ENCODE data around the gene AAGAB. TPM values are rescaled to one million over a fixed set of nuclear protein-coding genes. Genes with fewer than 3 reads are reported as not detected.

The AAGAB gene
- total RNA-seq, 1 experiment from 2014 or later = 102 TPM

GRCh38 chr15:67178569-67179210 lies 75.8 kb downstream of the AAGAB start:
- H3K36me3 ChIP-seq (ENCODE audit: control insufficient read depth, insufficient read depth, low read length) = peaks cover 40% of the 10 kb centered on the region
- ChIA-PET POLR2A (interaction anchor here (0.5 to 1.4 kb wide), 6 partner anchors 18 to 80 kb away, joined by 3 to 5 read pairs (median 3); no protein-coding TSS in a partner anchor), CTCF (interaction anchor here (0.6 to 0.7 kb wide), 2 partner anchors 230 to 232 kb away, joined by 3 to 5 read pairs; no protein-coding TSS in a partner anchor)
- H3K27ac ChIP-seq (ENCODE audit: low read length) = peak overlapping the region; percentile 94
- peaks cover 93% of the 10 kb centered on the region for H3K4me1 ChIP-seq (ENCODE audit: control insufficient read depth, insufficient read depth, low read length)
- no peaks in the 10 kb centered on the region for H3K27me3 ChIP-seq (ENCODE audit: control insufficient read depth, insufficient read depth, low read length)
- TF ChIP-seq REST (IDR thresholded peaks at IDR 0.05; ENCODE audit: insufficient read depth in 1 of 2, low read depth in 2 of 2, low read length in 1 of 2) = no peak
- TF ChIP-seq TCF7L2 (IDR thresholded peaks at IDR 0.05; ENCODE audit: low read depth, low read length) = peak; percentile 83; the same call in 1 of the 2 replicates
- no peaks in the 10 kb centered on the region for H3K9me3 ChIP-seq (ENCODE audit: control insufficient read depth, insufficient read depth, low read depth, low read length)
- BruUV-seq (replicated peaks) = no TSS peak
- in situ Hi-C loops (cut with HindIII; ENCODE audit: low pct_unique_long_range_greater_than_20kb, low sequenced_read_pairs) (no loop called here), intact Hi-C loops (cut with micrococcal nuclease; ENCODE audit: unreplicated experiment) (no loop called here)
- H3K4me3 ChIP-seq (ENCODE audit: low read depth in 2 of 2, low read length in 2 of 2) = no peak overlapping the region
- ATAC-seq (peak; percentile 60), DNase-seq (ENCODE audit: low read depth, low spot score) (peak; percentile 81)

GRCh38 chr15:67177752-67178151 lies 76.7 kb downstream of the AAGAB start:
- H3K27ac ChIP-seq (ENCODE audit: low read length) = peak overlapping the region; percentile 94
- H3K4me1 ChIP-seq (ENCODE audit: control insufficient read depth, insufficient read depth, low read length) = peaks cover 96% of the 10 kb centered on the region
- ATAC-seq = 0 out of 2 replicates have a peak, but pooled peaks have one; percentile 1
- BruUV-seq (replicated peaks) = no TSS peak
- H3K4me3 ChIP-seq (ENCODE audit: low read depth in 2 of 2, low read length in 2 of 2) = no peak overlapping the region
- intact Hi-C loops (cut with micrococcal nuclease; ENCODE audit: unreplicated experiment) (no loop called here), in situ Hi-C loops (cut with HindIII; ENCODE audit: low pct_unique_long_range_greater_than_20kb, low sequenced_read_pairs) (no loop called here)
- H3K36me3 ChIP-seq (ENCODE audit: control insufficient read depth, insufficient read depth, low read length) = peaks cover 40% of the 10 kb centered on the region
- 0 out of 2 replicates have a peak, but pooled peaks have one; percentile 29 for TF ChIP-seq POLR2AphosphoS5 (IDR thresholded peaks at IDR 0.05; ENCODE audit: low read depth, low read length)
- TF ChIP-seq SIN3A (IDR thresholded peaks at IDR 0.05; ENCODE audit: borderline replicate concordance, insufficient read depth, low read depth, low read length) = no peak
- H3K27me3 ChIP-seq (ENCODE audit: control insufficient read depth, insufficient read depth, low read length) = no peaks in the 10 kb centered on the region
- no peaks in the 10 kb centered on the region for H3K9me3 ChIP-seq (ENCODE audit: control insufficient read depth, insufficient read depth, low read depth, low read length)
- no peak for DNase-seq (ENCODE audit: low read depth, low spot score)
- POLR2A ChIA-PET = interaction anchor here (0.6 to 1.4 kb wide), 3 partner anchors 10 to 33 kb away, joined by 4 to 5 read pairs (median 4); no protein-coding TSS in a partner anchor
- CTCF ChIA-PET = interaction anchor here (0.6 kb wide), 1 partner anchor 73 kb away, joined by 6 read pairs; no protein-coding TSS in a partner anchor

GRCh38 chr15:67176195-67176971 lies 78.1 kb downstream of the AAGAB start:
- no peaks in the 10 kb centered on the region for H3K9me3 ChIP-seq (ENCODE audit: control insufficient read depth, insufficient read depth, low read depth, low read length)
- in situ Hi-C loops (cut with HindIII; ENCODE audit: low pct_unique_long_range_greater_than_20kb, low sequenced_read_pairs) = no loop called here
- peaks cover 41% of the 10 kb centered on the region for H3K36me3 ChIP-seq (ENCODE audit: control insufficient read depth, insufficient read depth, low read length)
- intact Hi-C loops (cut with micrococcal nuclease; ENCODE audit: unreplicated experiment) = no loop called here
- ChIA-PET POLR2A (interaction anchor here (0.7 kb wide), 1 partner anchor 34 kb away, joined by 11 read pairs; no protein-coding TSS in a partner anchor), CTCF (no interaction called here)
- no TSS peak for BruUV-seq (replicated peaks)
- no peak overlapping the region for H3K4me3 ChIP-seq (ENCODE audit: low read depth in 2 of 2, low read length in 2 of 2)
- peak; percentile 10 for ATAC-seq
- no peaks in the 10 kb centered on the region for H3K27me3 ChIP-seq (ENCODE audit: control insufficient read depth, insufficient read depth, low read length)
- H3K27ac ChIP-seq (ENCODE audit: low read length) = peak overlapping the region; percentile 94
- TF ChIP-seq SIN3A (IDR thresholded peaks at IDR 0.05; ENCODE audit: borderline replicate concordance, insufficient read depth, low read depth, low read length) (no peak), TCF7L2 (IDR thresholded peaks at IDR 0.05; ENCODE audit: low read depth, low read length) (peak; percentile 60; the same call in 1 of the 2 replicates)
- DNase-seq (ENCODE audit: low read depth, low spot score) = no peak
- peaks cover 98% of the 10 kb centered on the region for H3K4me1 ChIP-seq (ENCODE audit: control insufficient read depth, insufficient read depth, low read length)

All from Panc1 (cell line).